OCI-LY1 (cell line): Measurements from ENCODE around the gene GALR3.

Experiments used
- H2AFZ ChIP-seq: fragments of 200-600 bp; sonication (generic), shearing (Covaris generic); 2 replicates; pipeline ENCODE4 v1.6.0; 2014; ENCODE audit warnings: antibody characterized with exemption, mild to moderate bottlenecking, low read length
- H3F3A ChIP-seq: fragments of 200-600 bp; sonication (generic), shearing (Covaris generic); 2 replicates; pipeline ENCODE4 v1.6.0; 2014; ENCODE audit warnings: mild to moderate bottlenecking, antibody characterized with exemption, low read length, moderate library complexity; ENCODE audit not compliant: insufficient read depth
- H3K27ac ChIP-seq: fragments of 200-600 bp; sonication (generic); 2 replicates; pipeline ENCODE4 v1.5.1; 2014; ENCODE audit warnings: low read length, mixed run types, mild to moderate bottlenecking, low read depth; ENCODE audit not compliant: poor library complexity, severe bottlenecking
- H3K27me3 ChIP-seq: fragments of 200-600 bp; sonication (generic); 2 replicates; pipeline ENCODE4 v1.6.0; 2014; ENCODE audit warnings: antibody characterized with exemption, mild to moderate bottlenecking, low read length, moderate library complexity; ENCODE audit not compliant: insufficient read depth
- H3K36me3 ChIP-seq: fragments of 200-600 bp; sonication (generic); 2 replicates; pipeline ENCODE4 v1.6.1; 2014; ENCODE audit warnings: mild to moderate bottlenecking, antibody characterized with exemption, low read length, moderate library complexity, mixed read lengths; ENCODE audit not compliant: insufficient read depth
- H3K4me1 ChIP-seq: fragments of 200-600 bp; sonication (generic); 2 replicates; pipeline ENCODE4 v1.5.1; 2014; ENCODE audit warnings: mild to moderate bottlenecking, low read length, moderate library complexity; ENCODE audit not compliant: insufficient read depth, severe bottlenecking
- H3K4me2 ChIP-seq: fragments of 200-600 bp; sonication (generic), shearing (Covaris generic); 2 replicates; pipeline ENCODE4 v1.6.1; 2014; ENCODE audit warnings: low read length
- H3K4me3 ChIP-seq: fragments of 200-600 bp; sonication (generic); 2 replicates; pipeline ENCODE4 v1.5.1; 2014; ENCODE audit warnings: low read length, low read depth, mild to moderate bottlenecking, mixed read lengths; ENCODE audit not compliant: poor library complexity, severe bottlenecking
- H3K79me2 ChIP-seq: fragments of 200-600 bp; shearing (Covaris generic); 2 replicates; pipeline ENCODE4 v1.6.1; 2016; ENCODE audit warnings: mixed run types, low read length, mixed read lengths; ENCODE audit not compliant: insufficient read depth
- H3K9ac ChIP-seq: fragments of 200-600 bp; sonication (generic), shearing (Covaris generic); 2 replicates; pipeline ENCODE4 v1.6.1; 2014; ENCODE audit warnings: mild to moderate bottlenecking, low read length, mixed read lengths
- H3K9me2 ChIP-seq: fragments of 200-600 bp; sonication (generic), shearing (Covaris generic); 2 replicates; pipeline ENCODE4 v1.6.1; 2014; ENCODE audit warnings: low read depth, mild to moderate bottlenecking, low read length, mixed read lengths
- H3K9me3 ChIP-seq: fragments of 200-600 bp; shearing (Covaris generic); 2 replicates; pipeline ENCODE4 v1.6.1; 2014; ENCODE audit warnings: low read length, mixed read lengths
- H4K20me1 ChIP-seq: fragments of 200-600 bp; sonication (generic), shearing (Covaris generic); 2 replicates; pipeline ENCODE4 v1.6.0; 2016; ENCODE audit warnings: mild to moderate bottlenecking, low read length; ENCODE audit not compliant: insufficient read depth
- CTCF ChIP-seq: fragments of 200-600 bp; sonication (generic), shearing (Covaris generic); IDR thresholded peaks from 2 replicates; pipeline ENCODE4 v1.5.1; 2017; ENCODE audit warnings: mild to moderate bottlenecking, antibody characterized with exemption, low read length, moderate library complexity, mixed read lengths
- EZH2 ChIP-seq: fragments of 200-600 bp; sonication (generic), shearing (Covaris generic); IDR thresholded peaks from 2 replicates; pipeline ENCODE4 v1.8.0; 2017; ENCODE audit warnings: borderline replicate concordance, mixed run types, mild to moderate bottlenecking, antibody characterized with exemption, low read length, moderate library complexity, mixed read lengths

Gene GALR3

GRCh38 chr22:37776639-37777005, 46.6 kb upstream of the GALR3 start:
- Histone ChIP-seq H2AFZ (no peak overlapping the region), H4K20me1 (no peaks in the 10 kb centered on the region), H3K27ac (peak overlapping the region; percentile 85), H3K79me2 (no peaks in the 10 kb centered on the region), H3K4me1 (peaks cover 33% of the 10 kb centered on the region), H3K9ac (peak overlapping the region; percentile 20; the same call in 1 of the 2 replicates), H3K4me3 (peak overlapping the region; percentile 39), H3K36me3 (peaks cover 6% of the 10 kb centered on the region; the same call in 1 of the 2 replicates), H3K9me2 (no peaks in the 10 kb centered on the region), H3K9me3 (no peaks in the 10 kb centered on the region), H3K27me3 (no peaks in the 10 kb centered on the region), H3F3A (peaks cover 14% of the 10 kb centered on the region; the same call in 1 of the 2 replicates), H3K4me2 (peak overlapping the region; percentile 66)
- no peak for TF ChIP-seq EZH2
- no peak for TF ChIP-seq CTCF

- H3K9me2 ChIP-seq, result no peaks in the 10 kb centered on the region
- H3K36me3 ChIP-seq, result peaks cover 6% of the 10 kb centered on the region; the same call in 1 of the 2 replicates
- peaks cover 14% of the 10 kb centered on the region; the same call in 1 of the 2 replicates for H3F3A ChIP-seq
- peak overlapping the region; percentile 85 for H3K27ac ChIP-seq
- H4K20me1 ChIP-seq, result no peaks in the 10 kb centered on the region
- TF ChIP-seq EZH2 (no peak), CTCF (no peak)
- peaks cover 28% of the 10 kb centered on the region for H3K4me1 ChIP-seq
- H3K79me2 ChIP-seq, result no peaks in the 10 kb centered on the region
- no peak overlapping the region for H2AFZ ChIP-seq
- H3K4me3 ChIP-seq, result peak overlapping the region; percentile 39
- H3K27me3 ChIP-seq, result no peaks in the 10 kb centered on the region
- H3K9ac ChIP-seq, result peak overlapping the region; percentile 37; the same call in 1 of the 2 replicates
- no peaks in the 10 kb centered on the region for H3K9me3 ChIP-seq
- peak overlapping the region; percentile 66 for H3K4me2 ChIP-seq
These were observed 46.0 kb upstream of the GALR3 start for GRCh38 chr22:37777122-37777687.

GRCh38 chr22:37778370-37779009, 44.7 kb upstream of the GALR3 start:
- TF ChIP-seq EZH2, result no peak
- TF ChIP-seq CTCF, result no peak

More at GRCh38 chr22:37778370-37779009, 44.7 kb upstream of the GALR3 start:
- Histone ChIP-seq H3K4me3 (no peak overlapping the region), H3F3A (peaks cover 14% of the 10 kb centered on the region; the same call in 1 of the 2 replicates), H3K27ac (no peak overlapping the region), H4K20me1 (no peaks in the 10 kb centered on the region), H3K9me2 (no peaks in the 10 kb centered on the region), H3K27me3 (no peaks in the 10 kb centered on the region), H2AFZ (no peak overlapping the region), H3K4me2 (no peak overlapping the region), H3K4me1 (peaks cover 21% of the 10 kb centered on the region), H3K9ac (no peak overlapping the region), H3K36me3 (peaks cover 3% of the 10 kb centered on the region; the same call in 1 of the 2 replicates), H3K9me3 (no peaks in the 10 kb centered on the region), H3K79me2 (no peaks in the 10 kb centered on the region)
